Hepatocyte (in vitro differentiated cells): ENCODE results near the gene CYP2B6. TPM values are rescaled to one million over a fixed set of nuclear protein-coding genes. Genes with fewer than 3 reads are reported as not detected.

Source experiments
- DNase-seq: peaks from one replicate; pipeline ENCODE4 v3.0.0-alpha.2; 2016; ENCODE audit warnings: low spot score
- H2AFZ ChIP-seq: fragments of 200-600 bp; sonication (generic); 2 replicates; pipeline ENCODE4 v1.6.0; 2016; ENCODE audit warnings: antibody characterized with exemption, mild to moderate bottlenecking
- H3K27ac ChIP-seq: fragments of 200-600 bp; sonication (generic); 2 replicates; pipeline ENCODE4 v1.5.1; 2016; ENCODE audit warnings: mild to moderate bottlenecking
- H3K27me3 ChIP-seq: fragments of 200-600 bp; sonication (generic); 2 replicates; pipeline ENCODE4 v1.6.1; 2016
- H3K36me3 ChIP-seq: fragments of 200-600 bp; sonication (generic); replicated peaks from 2 replicates; pipeline ENCODE4 v1.5.1; 2016; ENCODE audit warnings: low read depth; ENCODE audit not compliant: insufficient read depth
- H3K4me1 ChIP-seq: fragments of 200-600 bp; sonication (generic); 2 replicates; pipeline ENCODE4 v1.5.1; 2016; ENCODE audit warnings: mild to moderate bottlenecking, moderate library complexity; ENCODE audit not compliant: insufficient read depth
- H3K4me2 ChIP-seq: fragments of 200-600 bp; sonication (generic); 2 replicates; pipeline ENCODE4 v1.6.0; 2016
- H3K4me3 ChIP-seq: fragments of 200-600 bp; sonication (generic); 2 replicates; pipeline ENCODE4 v1.5.1; 2016; ENCODE audit warnings: mild to moderate bottlenecking
- H3K79me2 ChIP-seq: fragments of 200-600 bp; sonication (generic); 2 replicates; pipeline ENCODE4 v1.6.0; 2017; ENCODE audit warnings: mild to moderate bottlenecking
- H3K9me2 ChIP-seq: fragments of 200-600 bp; sonication (generic); replicated peaks from 2 replicates; pipeline ENCODE4 v1.6.0; 2017; ENCODE audit warnings: mild to moderate bottlenecking; ENCODE audit not compliant: insufficient read depth
- H3K9me3 ChIP-seq: fragments of 200-600 bp; sonication (generic); 2 replicates; pipeline ENCODE4 v1.5.1; 2016; ENCODE audit warnings: low read depth, mild to moderate bottlenecking
- H4K20me1 ChIP-seq: fragments of 200-600 bp; sonication (generic); 2 replicates; pipeline ENCODE4 v1.6.0; 2016; ENCODE audit warnings: mild to moderate bottlenecking; ENCODE audit not compliant: insufficient read depth, poor library complexity, severe bottlenecking
- CTCF ChIP-seq: fragments of 200-600 bp; sonication (generic); IDR thresholded peaks from 2 replicates; pipeline ENCODE4 v1.5.1; 2016; ENCODE audit warnings: antibody characterized with exemption, mild to moderate bottlenecking; ENCODE audit not compliant: poor library complexity
- EZH2 ChIP-seq: fragments of 200-600 bp; sonication (generic); IDR thresholded peaks from 2 replicates; pipeline ENCODE4 v1.6.1; 2016; ENCODE audit warnings: antibody characterized with exemption, mild to moderate bottlenecking, borderline replicate concordance
- EZH2phosphoT487 ChIP-seq: fragments of 200-600 bp; sonication (generic); IDR thresholded peaks from one replicate; pipeline ENCODE4 v1.6.1; 2018; ENCODE audit warnings: antibody characterized with exemption, mild to moderate bottlenecking, low read depth, moderate library complexity; ENCODE audit not compliant: unreplicated experiment, severe bottlenecking
- WGBS: methylation state at CpG from one replicate; pipeline ENCODE4 v1.1.6; 2016; ENCODE audit warnings: low lambda C conversion rate; ENCODE audit errors: missing lambda C conversion rate; 5-methylcytosine and 5-hydroxymethylcytosine counted together
- polyA plus RNA-seq: library from polyadenylated mRNA; unstranded; fragments of >200 nt; fragmentation: Nextera tagmentation; extraction: Ambion mirVana; gene quantifications from 2 replicates; pipeline ENCODE4 v1.2.1, GENCODE V29; 2016
- total RNA-seq: library from RNA; depleted of rRNA; stranded (reverse); fragments of >200 nt; gene quantifications from 2 replicates; pipeline ENCODE4 v1.2.3, GENCODE V29; 2014

The CYP2B6 gene
- total and polyA plus RNA-seq, 2 experiments from 2014 or later: 0.88 to 1.2 TPM

GRCh38 chr19:40947114-40947513, 44.0 kb upstream of the CYP2B6 start:
- Histone ChIP-seq H3K36me3 (no peaks in the 10 kb centered on the region), H3K4me2 (no peak overlapping the region), H3K9me2 (no peaks in the 10 kb centered on the region), H3K9me3 (no peaks in the 10 kb centered on the region), H4K20me1 (no peaks in the 10 kb centered on the region), H3K79me2 (no peaks in the 10 kb centered on the region), H3K27me3 (no peaks in the 10 kb centered on the region), H3K4me3 (no peak overlapping the region), H3K4me1 (no peaks in the 10 kb centered on the region), H3K27ac (no peak overlapping the region), H2AFZ (no peak overlapping the region)
- TF ChIP-seq EZH2phosphoT487: no peak
- TF ChIP-seq CTCF: no peak
- TF ChIP-seq EZH2: no peak
- 91% methylated on average over 2 of the region's 2 CpGs for WGBS
- DNase-seq: no peak

- Histone ChIP-seq H3K36me3 (no peaks in the 10 kb centered on the region), H3K27ac (no peak overlapping the region), H3K27me3 (no peaks in the 10 kb centered on the region), H3K9me3 (no peaks in the 10 kb centered on the region), H3K4me3 (no peak overlapping the region), H4K20me1 (no peaks in the 10 kb centered on the region), H2AFZ (no peak overlapping the region), H3K9me2 (no peaks in the 10 kb centered on the region), H3K4me2 (no peak overlapping the region), H3K79me2 (no peaks in the 10 kb centered on the region), H3K4me1 (no peaks in the 10 kb centered on the region)
- WGBS: 64% methylated on average over 2 of the region's 2 CpGs
- no peak for DNase-seq
- TF ChIP-seq EZH2: no peak
- no peak for TF ChIP-seq EZH2phosphoT487
- TF ChIP-seq CTCF: no peak
Measured at GRCh38 chr19:40947573-40947972, 43.5 kb upstream of the CYP2B6 start.

- H3K9me3 ChIP-seq: no peaks in the 10 kb centered on the region
- H3K27ac ChIP-seq: no peak overlapping the region
- H3K36me3 ChIP-seq: no peaks in the 10 kb centered on the region
- no peak overlapping the region for H2AFZ ChIP-seq
- H3K4me3 ChIP-seq: no peak overlapping the region
- no peaks in the 10 kb centered on the region for H3K9me2 ChIP-seq
- H3K27me3 ChIP-seq: no peaks in the 10 kb centered on the region
- no peak overlapping the region for H3K4me2 ChIP-seq
- WGBS: 93% methylated on average over 18 of the region's 18 CpGs
- no peaks in the 10 kb centered on the region for H3K79me2 ChIP-seq
- DNase-seq: no peak
- TF ChIP-seq CTCF (no peak), EZH2 (no peak), EZH2phosphoT487 (no peak)
- no peaks in the 10 kb centered on the region for H3K4me1 ChIP-seq
- H4K20me1 ChIP-seq: no peaks in the 10 kb centered on the region
Measured at GRCh38 chr19:40948580-40949299, 42.3 kb upstream of the CYP2B6 start.
